IMR-90 (cell line): ENCODE measurements around the gene CROCC. TPM values are rescaled to one million over a fixed set of nuclear protein-coding genes. Genes with fewer than 3 reads are reported as not detected.

Experiments used
- ATAC-seq: fragments of 200-7000 bp; cut with Tn5 transposase; 2 replicates; pipeline ENCODE4 v1.9.1; 2020; ENCODE audit warnings: low read depth, mild to moderate bottlenecking, moderate library complexity
- BruUV-seq: library from RNA; stranded (reverse); fragments of 400-500 nt; replicated peaks from 2 replicates; lab custom pipeline; 2021; lab: Mats Ljungman, UMichigan
- CTCF ChIA-PET: fragments of 300-600 bp; formaldehyde crosslinking; extraction: SDS; loops from one replicate; lab custom pipeline; 2021; ENCODE audit warnings: antibody characterized with exemption; lab: Yijun Ruan, JAX
- POLR2A ChIA-PET: fragments of 300-600 bp; sonication (Branson Sonifier 250); formaldehyde crosslinking; loops from one replicate; lab custom pipeline; 2022; ENCODE audit warnings: antibody characterized with exemption; ENCODE audit not compliant: unreplicated experiment; lab: Charles Lee
- DNase-seq: peaks from one replicate; pipeline ENCODE4 v3.0.0; 2013
- H2AFZ ChIP-seq: replicated peaks from 2 replicates; pipeline ENCODE3; 2013; ENCODE audit warnings: low read length, mild to moderate bottlenecking; ENCODE audit not compliant: poor library complexity
- H2AK5ac ChIP-seq: 2 replicates; pipeline ENCODE4 v1.6.1; 2013; ENCODE audit warnings: low read depth, low read length, inconsistent platforms
- H2AK9ac ChIP-seq: replicated peaks from 2 replicates; pipeline ENCODE3; 2013; ENCODE audit warnings: mild to moderate bottlenecking, low read depth, low read length, moderate library complexity; ENCODE audit not compliant: poor library complexity
- H2BK120ac ChIP-seq: 2 replicates; pipeline ENCODE4 v1.6.1; 2013; ENCODE audit warnings: low read depth, low read length, inconsistent platforms
- H2BK15ac ChIP-seq: 3 replicates; pipeline ENCODE4 v1.6.1; 2013; ENCODE audit warnings: low read depth, low read length, inconsistent platforms
- H2BK20ac ChIP-seq: 2 replicates; pipeline ENCODE4 v1.6.1; 2013; ENCODE audit warnings: low read depth, mild to moderate bottlenecking, inconsistent platforms, low read length, moderate library complexity
- H2BK5ac ChIP-seq: 2 replicates; pipeline ENCODE4 v1.6.1; 2013; ENCODE audit warnings: mild to moderate bottlenecking, low read depth, low read length, inconsistent platforms; ENCODE audit not compliant: poor library complexity, severe bottlenecking
- H3K14ac ChIP-seq: replicated peaks from 2 replicates; pipeline ENCODE4 v1.6.1; 2013; ENCODE audit warnings: low read depth, low read length, inconsistent platforms
- H3K18ac ChIP-seq: 2 replicates; pipeline ENCODE4 v1.6.1; 2013; ENCODE audit warnings: low read depth, low read length, control low read depth
- H3K23ac ChIP-seq: 2 replicates; pipeline ENCODE4 v1.6.1; 2013; ENCODE audit warnings: low read depth, low read length, inconsistent platforms
- H3K27ac ChIP-seq: 2 replicates; pipeline ENCODE4 v1.5.1; 2013; ENCODE audit warnings: mild to moderate bottlenecking, control low read depth, low read length; ENCODE audit not compliant: insufficient read depth
- H3K27me3 ChIP-seq: 2 replicates; pipeline ENCODE4 v1.6.1; 2013; ENCODE audit warnings: low read length; ENCODE audit not compliant: control insufficient read depth, insufficient read depth
- H3K36me3 ChIP-seq: 2 replicates; pipeline ENCODE4 v1.6.1; 2013; ENCODE audit warnings: low read length, mixed read lengths; ENCODE audit not compliant: control insufficient read depth, insufficient read depth
- H3K4ac ChIP-seq: 2 replicates; pipeline ENCODE4 v1.6.1; 2013; ENCODE audit warnings: low read depth, low read length, inconsistent platforms
- H3K4me1 ChIP-seq: 2 replicates; pipeline ENCODE4 v1.6.1; 2013; ENCODE audit warnings: low read length, mixed read lengths; ENCODE audit not compliant: control insufficient read depth, insufficient read depth
- H3K4me2 ChIP-seq: 2 replicates; pipeline ENCODE4 v1.6.1; 2013; ENCODE audit warnings: low read depth, mild to moderate bottlenecking, control low read depth, low read length, moderate library complexity
- H3K4me3 ChIP-seq: 2 replicates; pipeline ENCODE4 v1.5.1; 2013; ENCODE audit warnings: low read depth, mild to moderate bottlenecking, control low read depth, low read length, moderate library complexity; ENCODE audit not compliant: insufficient read depth
- H3K56ac ChIP-seq: 2 replicates; pipeline ENCODE4 v1.6.1; 2013; ENCODE audit warnings: low read length, inconsistent platforms; ENCODE audit not compliant: insufficient read depth; ENCODE audit errors: extremely low read depth
- H3K79me1 ChIP-seq, 2 experiments: 2 replicates each; pipeline ENCODE4 v1.6.1; 2013; ENCODE audit warnings: low read length in 2 of 2, inconsistent platforms in 1 of 2, low read depth in 1 of 2
- H3K9ac ChIP-seq: 2 replicates; pipeline ENCODE4 v1.6.1; 2013; ENCODE audit warnings: low read depth, low read length, control low read depth
- H3K9me1 ChIP-seq: 2 replicates; pipeline ENCODE4 v1.6.1; 2013; ENCODE audit warnings: low read length, inconsistent platforms; ENCODE audit not compliant: insufficient read depth
- H3K9me3 ChIP-seq: 2 replicates; pipeline ENCODE4 v1.6.1; 2013; ENCODE audit warnings: low read length; ENCODE audit not compliant: control insufficient read depth, insufficient read depth
- H4K20me1 ChIP-seq: 2 replicates; pipeline ENCODE4 v1.6.1; 2013; ENCODE audit warnings: low read length, inconsistent platforms; ENCODE audit not compliant: insufficient read depth
- H4K5ac ChIP-seq: 2 replicates; pipeline ENCODE4 v1.6.1; 2013; ENCODE audit warnings: mild to moderate bottlenecking, low read depth, low read length, control low read depth
- H4K8ac ChIP-seq, 2 experiments: 2 replicates each; pipeline ENCODE4 v1.6.1; 2013; ENCODE audit warnings: low read depth in 2 of 2, low read length in 2 of 2, control low read depth in 1 of 2, inconsistent platforms in 1 of 2
- H4K91ac ChIP-seq: 2 replicates; pipeline ENCODE4 v1.6.1; 2013; ENCODE audit warnings: low read depth, low read length, inconsistent platforms; ENCODE audit not compliant: insufficient read depth
- BHLHE40 ChIP-seq: fragments of 150-350 bp; IDR thresholded peaks from 2 replicates; pipeline ENCODE4 v1.6.1; 2016; ENCODE audit warnings: mild to moderate bottlenecking, low read depth, low read length
- CEBPB ChIP-seq: IDR thresholded peaks from 2 replicates; pipeline ENCODE4 v1.6.1; 2012; ENCODE audit warnings: low read depth, low read length, improper control_type of control experiment
- CHD1 ChIP-seq: IDR thresholded peaks from 2 replicates; pipeline ENCODE4 v1.6.1; 2012; ENCODE audit warnings: low read depth, low read length, improper control_type of control experiment
- ELK1 ChIP-seq: fragments of 150-350 bp; IDR thresholded peaks from 2 replicates; pipeline ENCODE4 v1.6.1; 2016; ENCODE audit warnings: low read depth, mild to moderate bottlenecking, low read length, moderate library complexity, borderline replicate concordance
- FOS ChIP-seq: fragments of 150-350 bp; IDR thresholded peaks from 2 replicates; pipeline ENCODE4 v1.6.1; 2016; ENCODE audit warnings: low read depth, low read length
- MAZ ChIP-seq: IDR thresholded peaks from 2 replicates; pipeline ENCODE4 v1.6.1; 2012; ENCODE audit warnings: low read depth, mild to moderate bottlenecking, low read length, improper control_type of control experiment, moderate library complexity, borderline replicate concordance
- NFE2L2 ChIP-seq: fragments of 150-350 bp; IDR thresholded peaks from 2 replicates; pipeline ENCODE4 v1.6.1; 2016; ENCODE audit warnings: low read depth, mild to moderate bottlenecking, low read length
- POLR2A ChIP-seq: IDR thresholded peaks from 2 replicates; pipeline ENCODE4 v1.6.1; 2012; ENCODE audit warnings: mild to moderate bottlenecking, low read depth, low read length
- RAD21 ChIP-seq: IDR thresholded peaks from 2 replicates; pipeline ENCODE4 v1.6.1; 2012; ENCODE audit warnings: low read length, improper control_type of control experiment
- RCOR1 ChIP-seq: IDR thresholded peaks from 2 replicates; pipeline ENCODE4 v1.6.1; 2012; ENCODE audit warnings: mild to moderate bottlenecking, low read length, improper control_type of control experiment; ENCODE audit not compliant: insufficient replicate concordance
- RFX5 ChIP-seq: IDR thresholded peaks from 2 replicates; pipeline ENCODE4 v1.8.0; 2012; ENCODE audit warnings: low read depth, mild to moderate bottlenecking, low read length, moderate library complexity
- SMC3 ChIP-seq: fragments of 150-350 bp; IDR thresholded peaks from 2 replicates; pipeline ENCODE4 v1.6.1; 2016; ENCODE audit warnings: low read depth, mild to moderate bottlenecking, antibody characterized with exemption, low read length, moderate library complexity
- USF2 ChIP-seq: fragments of 150-350 bp; IDR thresholded peaks from 2 replicates; pipeline ENCODE4 v1.6.1; 2017; ENCODE audit warnings: mild to moderate bottlenecking, antibody characterized with exemption, low read length, low read depth
- WGBS, 2 experiments: methylation state at CpG; one replicate each; pipeline versions ENCODE4 v1.1.5 to v1.1.7; 2013; ENCODE audit warnings: missing lambda C conversion rate in 2 of 2; ENCODE audit not compliant: insufficient read length in 1 of 2; ENCODE audit errors: extremely low coverage in 2 of 2; 5-methylcytosine and 5-hydroxymethylcytosine counted together
- dilution Hi-C: fragments of 300-500 bp; cut with HindIII; formaldehyde crosslinking; loops from one replicate; pipeline ENCODE4 v1.14.3; 2018; ENCODE audit warnings: low sequenced_read_pairs; ENCODE audit not compliant: unreplicated experiment
- in situ Hi-C: fragments of 300-500 bp; cut with MboI; formaldehyde crosslinking; loops from 3 replicates; pipeline ENCODE4 v1.14.3; 2019; ENCODE audit warnings: low sequenced_read_pairs, inconsistent platforms, mixed read lengths
- intact Hi-C: fragments of 100-400 bp; cut with micrococcal nuclease; formaldehyde crosslinking; loops from 2 replicates; pipeline ENCODE4 v1.10.0; 2022
- polyA plus RNA-seq, 3 experiments: library from polyadenylated mRNA; depleted of rRNA; stranded (reverse); fragments of >200 nt; gene quantifications; 2 replicates each; pipeline ENCODE4 v1.2.3, GENCODE V29; 2012; ENCODE audit warnings: low replicate concordance in 1 of 3
- total RNA-seq: library from RNA; depleted of rRNA; stranded (reverse); fragments of >200 nt; gene quantifications from 2 replicates; pipeline ENCODE4 v1.2.3, GENCODE V29; 2012

CROCC gene
- total and polyA plus RNA-seq, 2 of the 4 experiments (the other 2 are of a cell fraction) = 7.5 to 13.7 TPM

- H2AK9ac ChIP-seq = peak overlapping the region; percentile 16
- peaks cover 10% of the 10 kb centered on the region for H3K4me1 ChIP-seq
- no peak overlapping the region for H3K56ac ChIP-seq
- BruUV-seq = no TSS peak
- no peak overlapping the region for H4K91ac ChIP-seq
- no peak overlapping the region for H2BK20ac ChIP-seq
- intact Hi-C loops = loop anchor here (2.0 kb wide), 1 partner anchor 63 kb away; no protein-coding TSS in a partner anchor
- no peak overlapping the region for H3K14ac ChIP-seq
- no peak overlapping the region for H2AK5ac ChIP-seq
- no peak overlapping the region for H3K4me2 ChIP-seq
- H3K27me3 ChIP-seq = no peaks in the 10 kb centered on the region
- no peak overlapping the region for H3K18ac ChIP-seq
- in situ Hi-C loops = no loop called here
- ChIA-PET POLR2A (no interaction called here), CTCF (interaction anchor here (1.3 kb wide), 1 partner anchor 9 kb away, joined by 3 read pairs; no protein-coding TSS in a partner anchor)
- DNase-seq (no peak), ATAC-seq (no peak)
- TF ChIP-seq USF2 (no peak), NFE2L2 (no peak), ELK1 (no peak), MAZ (no peak), CEBPB (no peak), BHLHE40 (no peak), POLR2A (no peak), RFX5 (no peak), CHD1 (no peak), RCOR1 (no peak), RAD21 (no peak), SMC3 (no peak), FOS (no peak)
- H3K9me1 ChIP-seq = peaks cover 3% of the 10 kb centered on the region; the same call in 1 of the 2 replicates
- peaks cover 13% of the 10 kb centered on the region; the same call in 1 of the 2 replicates for H4K20me1 ChIP-seq
- H3K9me3 ChIP-seq = no peaks in the 10 kb centered on the region
- H3K4me3 ChIP-seq = no peak overlapping the region
- no peak overlapping the region for H4K8ac ChIP-seq
- H3K27ac ChIP-seq = no peak overlapping the region
- no peak overlapping the region for H3K9ac ChIP-seq
- H2BK5ac ChIP-seq = no peak overlapping the region
- 56% methylated on average over 6 of the region's 13 CpGs; no CpG with 5 or more reads in 1 of the 2 experiments for WGBS, 2 experiments
- no peak overlapping the region for H2BK120ac ChIP-seq
- peak overlapping the region; percentile 51 for H2AFZ ChIP-seq
- no peak overlapping the region for H2BK15ac ChIP-seq
- dilution Hi-C loops = no loop called here
- no peak overlapping the region for H3K4ac ChIP-seq
- H3K79me1 ChIP-seq = peaks cover 7 to 14% of the 10 kb centered on the region in 2 experiments; a peak in 3 of 4 replicates
- no peak overlapping the region for H4K5ac ChIP-seq
- no peak overlapping the region for H3K23ac ChIP-seq
- H3K36me3 ChIP-seq = peaks cover 7% of the 10 kb centered on the region
These were observed 92.0 kb downstream of the CROCC start for GRCh38 chr1:17013491-17014320.
